Mucosa of stomach (tissue), 1 donor: ENCODE results near the gene OR51M1.
"Not testable (repeated sequence)": the region's sequence is repeated elsewhere in the genome, so short reads cannot be mapped to it uniquely, and the experiment has no call there.

Experiments
- H3K27me3 ChIP-seq: one replicate; pipeline ENCODE4 v1.7.0; 2013; ENCODE audit warnings: mild to moderate bottlenecking, low read length; ENCODE audit not compliant: control insufficient read depth, insufficient read depth
- H3K36me3 ChIP-seq: one replicate; pipeline ENCODE4 v1.7.0; 2013; ENCODE audit warnings: low read length; ENCODE audit not compliant: control insufficient read depth, insufficient read depth
- H3K4me1 ChIP-seq: one replicate; pipeline ENCODE4 v1.7.0; 2013; ENCODE audit warnings: mild to moderate bottlenecking, low read length; ENCODE audit not compliant: control insufficient read depth, insufficient read depth
- H3K4me3 ChIP-seq: one replicate; pipeline ENCODE4 v1.7.0; 2013; ENCODE audit warnings: low read length
- H3K9ac ChIP-seq: one replicate; pipeline ENCODE4 v1.7.0; 2013; ENCODE audit warnings: mild to moderate bottlenecking, low read length, moderate library complexity
- H3K9me3 ChIP-seq: one replicate; pipeline ENCODE4 v1.7.0; 2013; ENCODE audit warnings: mild to moderate bottlenecking, low read length, moderate library complexity; ENCODE audit not compliant: control insufficient read depth
- donor health status: Pancreatic carcinoma.

The OR51M1 gene

GRCh38 chr11:5383576-5383975 is at the start of gene OR51M1:
Gene OR51M1, plus strand, starts transcription at chr11:5383812. Its CDS starts 5,587 bp downstream, at chr11:5389399.
- Histone ChIP-seq H3K9ac (no peak within 1 kb of the TSS), H3K27me3 (no peaks in the 10 kb centered on the region), H3K4me1 (no peaks in the 10 kb centered on the region), H3K4me3 (no peak within 1 kb of the TSS), H3K36me3 (no peaks in the 10 kb centered on the region), H3K9me3 (no peaks in the 10 kb centered on the region)

- H3K4me1 ChIP-seq = no peaks in the 10 kb centered on the region
- no peak overlapping the region for H3K9ac ChIP-seq
- H3K27me3 ChIP-seq = no peaks in the 10 kb centered on the region
- H3K4me3 ChIP-seq = no peak overlapping the region
- H3K36me3 ChIP-seq = no peaks in the 10 kb centered on the region
- no peaks in the 10 kb centered on the region for H3K9me3 ChIP-seq
Observed at GRCh38 chr11:5335170-5335569, 48.4 kb upstream of the OR51M1 start.

- Histone ChIP-seq H3K9me3 (no peaks in the 10 kb centered on the region), H3K4me1 (no peaks in the 10 kb centered on the region), H3K9ac (no peak overlapping the region)
Observed at GRCh38 chr11:5336331-5336730, 47.3 kb upstream of the OR51M1 start.

GRCh38 chr11:5337253-5337652 is 46.4 kb upstream of the OR51M1 start:
- H3K9ac ChIP-seq, H3K27me3 ChIP-seq, H3K4me1 ChIP-seq, H3K9me3 ChIP-seq, H3K36me3 ChIP-seq, H3K4me3 ChIP-seq: not testable (repeated sequence)

More at GRCh38 chr11:5336331-5336730, 47.3 kb upstream of the OR51M1 start:
- no peak overlapping the region for H3K4me3 ChIP-seq
- no peaks in the 10 kb centered on the region for H3K36me3 ChIP-seq
- no peaks in the 10 kb centered on the region for H3K27me3 ChIP-seq

GRCh38 chr11:5339771-5340322 is 43.8 kb upstream of the OR51M1 start:
- Histone ChIP-seq H3K27me3 (no peaks in the 10 kb centered on the region), H3K4me1 (no peaks in the 10 kb centered on the region)

GRCh38 chr11:5343474-5344335 is 39.9 kb upstream of the OR51M1 start, which contains the start of gene OR51B5:
Gene OR51B5, minus strand, starts transcription at chr11:5343524. Its CDS starts 0 bp downstream, at chr11:5343524.
- Histone ChIP-seq H3K4me3 (no peak within 1 kb of the TSS), H3K9me3 (no peaks in the 10 kb centered on the region), H3K9ac (no peak within 1 kb of the TSS), H3K4me1 (no peaks in the 10 kb centered on the region), H3K36me3 (no peaks in the 10 kb centered on the region), H3K27me3 (no peaks in the 10 kb centered on the region)

More at GRCh38 chr11:5339771-5340322, 43.8 kb upstream of the OR51M1 start:
- Histone ChIP-seq H3K4me3 (no peak overlapping the region), H3K9me3 (no peaks in the 10 kb centered on the region), H3K9ac (no peak overlapping the region), H3K36me3 (no peaks in the 10 kb centered on the region)

- no peaks in the 10 kb centered on the region for H3K9me3 ChIP-seq
- H3K4me3 ChIP-seq = no peak overlapping the region
- no peaks in the 10 kb centered on the region for H3K27me3 ChIP-seq
- no peaks in the 10 kb centered on the region for H3K36me3 ChIP-seq
- H3K9ac ChIP-seq = no peak overlapping the region
- H3K4me1 ChIP-seq = no peaks in the 10 kb centered on the region
Observed at GRCh38 chr11:5345831-5346230, 37.8 kb upstream of the OR51M1 start.

- Histone ChIP-seq H3K9me3 (no peaks in the 10 kb centered on the region), H3K4me3 (no peak overlapping the region), H3K36me3 (no peaks in the 10 kb centered on the region), H3K27me3 (no peaks in the 10 kb centered on the region), H3K4me1 (no peaks in the 10 kb centered on the region), H3K9ac (no peak overlapping the region)
Observed at GRCh38 chr11:5348551-5349194, 34.9 kb upstream of the OR51M1 start.

GRCh38 chr11:5349550-5349949 is 34.1 kb upstream of the OR51M1 start:
- Histone ChIP-seq H3K9me3 (no peaks in the 10 kb centered on the region), H3K4me1 (no peaks in the 10 kb centered on the region), H3K4me3 (no peak overlapping the region), H3K36me3 (no peaks in the 10 kb centered on the region), H3K27me3 (no peaks in the 10 kb centered on the region), H3K9ac (no peak overlapping the region)

GRCh38 chr11:5351208-5351607 is 32.4 kb upstream of the OR51M1 start, which contains the start of gene OR51B6:
Gene OR51B6, plus strand, starts transcription at chr11:5351508. Its CDS starts 0 bp downstream, at chr11:5351508.
- Histone ChIP-seq H3K9ac (no peak within 1 kb of the TSS), H3K4me1 (no peaks in the 10 kb centered on the region), H3K27me3 (no peaks in the 10 kb centered on the region), H3K4me3 (no peak within 1 kb of the TSS), H3K36me3 (no peaks in the 10 kb centered on the region), H3K9me3 (no peaks in the 10 kb centered on the region)

- H3K9me3 ChIP-seq, H3K4me3 ChIP-seq, H3K9ac ChIP-seq, H3K36me3 ChIP-seq, H3K27me3 ChIP-seq, H3K4me1 ChIP-seq: not testable (repeated sequence)
Observed at GRCh38 chr11:5356031-5356430, 27.6 kb upstream of the OR51M1 start.

GRCh38 chr11:5362017-5362625 is 21.5 kb upstream of the OR51M1 start:
- Histone ChIP-seq H3K27me3 (no peaks in the 10 kb centered on the region), H3K4me1 (no peaks in the 10 kb centered on the region), H3K9me3 (no peaks in the 10 kb centered on the region), H3K9ac (no peak overlapping the region), H3K4me3 (no peak overlapping the region), H3K36me3 (no peaks in the 10 kb centered on the region)
